Central memory CD4-positive, alpha-beta T cell (primary cell): ENCODE data around the gene PTPRT.
A peak's percentile ranks its signal among the peaks of the same experiment; 100 is the strongest.

Experiments
- DNase-seq: peaks from one replicate; pipeline ENCODE4 v3.0.0; 2022
- total RNA-seq, 3 experiments: gene quantifications; one replicate each; lab custom pipeline; 2026; lab: John Stamatoyannopoulos, UW

The PTPRT gene
- 0 to 0.19 (median 0) reads per million in 3 experiments for total RNA-seq

GRCh38 chr20:43189554-43190331, at the start of gene PTPRT:
TSS of gene PTPRT (minus strand) at chr20:43189906. CDS start at chr20:43189733, 173 bp downstream.
- no peak for DNase-seq

GRCh38 chr20:43238833-43239232, 49.1 kb upstream of the PTPRT start:
- no peak for DNase-seq

GRCh38 chr20:43238266-43238665, 48.6 kb upstream of the PTPRT start:
- no peak for DNase-seq

- DNase-seq, result no peak
Measured at GRCh38 chr20:43237651-43238168, 48.0 kb upstream of the PTPRT start.

GRCh38 chr20:43235998-43236397, 46.3 kb upstream of the PTPRT start:
- no peak for DNase-seq

DNA sequence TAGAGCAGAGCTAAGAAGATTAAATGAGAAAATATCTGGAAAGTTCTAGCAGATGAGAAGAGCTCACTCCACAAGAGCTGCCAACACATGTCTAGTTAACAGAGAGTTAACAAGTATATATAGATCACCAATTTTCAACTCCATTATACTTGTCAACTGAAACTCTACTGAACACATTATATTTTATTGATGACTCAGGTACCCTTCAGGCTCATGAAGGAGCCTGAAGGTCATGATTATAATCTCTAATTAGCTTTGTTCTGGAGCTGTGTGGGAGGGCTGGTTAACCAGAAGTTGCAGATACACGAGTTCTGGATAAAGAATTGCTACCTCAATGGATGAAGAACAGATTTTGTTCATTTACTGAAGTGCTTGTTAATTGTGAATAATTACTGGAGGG, 42.1 kb upstream of the PTPRT start:
- no peak for DNase-seq

DNA sequence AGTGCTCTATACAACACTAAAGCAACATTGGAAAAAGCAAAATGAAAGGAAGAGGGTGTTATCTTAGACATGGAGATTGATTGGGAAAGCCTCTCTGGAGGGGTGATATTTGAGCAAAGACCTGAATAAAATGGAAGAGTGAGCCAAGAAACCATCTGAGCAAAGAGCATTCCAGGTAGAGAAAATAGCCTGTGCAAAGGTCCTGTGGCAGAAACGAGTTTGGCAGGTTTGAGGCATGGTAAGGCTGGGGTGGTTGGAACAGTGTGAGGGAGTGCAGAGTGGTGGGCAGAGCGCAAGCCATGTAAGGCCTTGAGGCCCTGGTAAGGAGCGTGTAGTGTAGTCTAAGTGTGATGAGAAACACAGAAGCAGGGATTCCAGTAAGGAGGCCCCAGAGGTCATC, 40.0 kb upstream of the PTPRT start:
- DNase-seq, result no peak

- no peak for DNase-seq
Measured at GRCh38 chr20:43220612-43221011, 30.9 kb upstream of the PTPRT start.

DNA sequence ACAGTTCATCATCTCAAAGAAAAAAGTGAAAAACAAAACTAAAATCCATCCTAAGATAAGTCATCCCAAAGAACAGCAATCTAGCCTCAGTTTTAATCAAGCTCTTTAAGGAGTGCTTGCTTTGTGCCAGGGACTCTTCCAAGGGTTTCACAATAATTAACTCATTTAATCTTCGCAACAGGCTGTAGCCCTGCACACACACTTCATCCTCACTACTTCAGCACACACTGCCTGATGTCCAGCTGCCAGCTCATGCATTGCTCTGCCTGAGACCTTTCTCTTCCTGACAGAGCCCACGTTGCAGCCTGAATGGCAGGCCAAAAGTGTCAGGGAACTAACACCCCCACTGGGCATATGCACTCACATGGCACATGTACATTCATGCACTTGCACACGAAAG, 21.2 kb upstream of the PTPRT start:
- DNase-seq, result no peak

DNA sequence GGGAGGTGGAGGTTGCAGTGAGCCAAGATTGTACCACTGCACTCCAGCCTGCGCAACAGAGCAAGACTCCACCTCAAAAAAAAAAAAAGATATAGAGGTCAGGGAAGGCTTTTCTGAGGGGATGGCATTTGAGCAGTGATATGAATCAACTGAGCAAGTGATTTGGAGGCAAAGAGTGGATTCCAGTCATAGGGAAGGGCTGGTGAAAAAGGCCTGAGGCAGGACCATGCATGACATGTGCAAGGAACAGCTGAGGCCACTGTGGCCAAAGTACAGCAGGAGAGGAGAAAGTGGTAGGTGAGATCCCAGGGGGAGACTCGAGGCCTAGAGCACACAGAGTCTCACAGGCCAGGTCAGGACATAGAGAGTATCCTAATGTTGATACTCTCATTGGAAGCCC, 20.1 kb upstream of the PTPRT start:
- no peak for DNase-seq

DNA sequence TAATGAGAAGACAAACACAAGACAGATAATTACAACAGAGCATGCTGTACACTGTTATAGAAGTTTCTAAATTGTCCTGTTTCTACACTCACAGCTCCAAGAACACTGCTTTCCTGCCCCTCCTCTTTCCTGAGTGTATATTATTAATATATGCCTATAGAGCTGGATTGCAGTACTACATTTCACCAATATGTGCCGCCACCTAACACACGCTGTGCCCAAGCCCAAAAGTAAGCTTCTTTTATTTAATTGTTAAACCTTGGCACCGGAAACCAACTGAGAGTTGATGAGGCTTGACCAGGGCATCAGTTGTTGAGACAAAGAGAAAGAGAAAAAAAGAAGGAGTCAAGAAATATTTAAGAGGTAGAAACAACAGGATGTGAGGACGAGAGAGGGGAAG, 16.0 kb upstream of the PTPRT start:
- no peak for DNase-seq

DNA sequence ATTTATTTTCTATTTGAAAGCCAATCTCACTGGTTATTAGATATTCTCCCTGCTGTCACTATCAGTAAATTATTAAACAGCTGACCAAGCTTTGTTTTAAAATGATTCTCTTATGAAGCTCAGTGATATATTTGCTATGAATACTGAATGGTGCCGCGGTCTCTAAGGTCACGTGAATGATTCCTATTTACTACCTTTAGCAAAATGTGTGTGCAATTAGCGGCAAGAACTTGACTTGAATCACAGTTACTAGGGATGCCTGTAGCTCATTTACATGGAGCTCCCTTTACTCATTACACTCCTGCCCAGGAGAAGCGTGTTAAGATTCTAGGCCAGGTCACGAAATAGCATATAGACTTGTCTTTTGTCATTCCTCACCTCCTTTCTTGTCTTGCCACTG, 12.4 kb upstream of the PTPRT start:
- DNase-seq, result no peak

DNA sequence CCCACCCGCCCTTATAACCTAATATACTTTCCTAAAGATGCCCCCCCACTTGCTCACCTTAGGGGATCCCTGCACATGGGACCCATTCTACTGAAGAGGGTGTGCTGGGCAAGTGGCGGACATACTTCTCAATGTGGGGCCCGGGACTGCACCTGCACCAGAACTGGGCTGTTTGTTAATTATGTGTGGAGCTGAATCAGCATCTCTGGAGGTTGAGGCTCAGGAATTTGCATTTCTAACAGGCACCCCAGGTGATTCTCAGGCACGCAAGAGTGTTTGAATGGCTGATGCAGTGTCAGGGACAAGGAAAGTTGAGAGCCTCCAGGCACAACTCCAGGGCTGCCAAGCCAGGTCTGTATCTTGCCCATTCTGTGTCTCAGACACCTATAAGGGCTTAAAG, 8.9 kb upstream of the PTPRT start:
- no peak for DNase-seq

- DNase-seq, result no peak
Measured at GRCh38 chr20:43196243-43196642, 6.5 kb upstream of the PTPRT start.

GRCh38 chr20:43194137-43194536, 4.4 kb upstream of the PTPRT start:
- no peak for DNase-seq

DNA sequence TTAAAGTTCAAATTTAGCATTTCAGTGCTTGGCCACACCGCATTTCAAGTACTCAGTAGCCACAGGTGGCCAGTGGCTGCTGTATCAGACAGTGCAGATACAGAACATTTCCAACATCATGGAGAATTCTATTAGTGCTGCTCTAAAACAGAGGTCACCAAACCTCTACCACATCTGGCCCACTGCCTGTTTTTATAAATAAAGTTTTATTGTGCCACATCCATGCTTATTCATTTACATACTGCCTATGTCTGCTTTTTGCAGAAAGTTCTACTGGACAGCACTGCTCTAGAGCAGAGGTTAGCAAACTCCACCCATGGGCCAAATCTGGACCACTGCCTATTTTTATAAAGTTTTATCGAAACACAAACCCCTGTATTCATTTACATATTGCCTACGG, 3.7 kb upstream of the PTPRT start:
- no peak for DNase-seq

GRCh38 chr20:43191946-43192863, 2.5 kb upstream of the PTPRT start:
- no peak for DNase-seq

GRCh38 chr20:43191143-43191542, 1.4 kb upstream of the PTPRT start:
- DNase-seq, result no peak

DNA sequence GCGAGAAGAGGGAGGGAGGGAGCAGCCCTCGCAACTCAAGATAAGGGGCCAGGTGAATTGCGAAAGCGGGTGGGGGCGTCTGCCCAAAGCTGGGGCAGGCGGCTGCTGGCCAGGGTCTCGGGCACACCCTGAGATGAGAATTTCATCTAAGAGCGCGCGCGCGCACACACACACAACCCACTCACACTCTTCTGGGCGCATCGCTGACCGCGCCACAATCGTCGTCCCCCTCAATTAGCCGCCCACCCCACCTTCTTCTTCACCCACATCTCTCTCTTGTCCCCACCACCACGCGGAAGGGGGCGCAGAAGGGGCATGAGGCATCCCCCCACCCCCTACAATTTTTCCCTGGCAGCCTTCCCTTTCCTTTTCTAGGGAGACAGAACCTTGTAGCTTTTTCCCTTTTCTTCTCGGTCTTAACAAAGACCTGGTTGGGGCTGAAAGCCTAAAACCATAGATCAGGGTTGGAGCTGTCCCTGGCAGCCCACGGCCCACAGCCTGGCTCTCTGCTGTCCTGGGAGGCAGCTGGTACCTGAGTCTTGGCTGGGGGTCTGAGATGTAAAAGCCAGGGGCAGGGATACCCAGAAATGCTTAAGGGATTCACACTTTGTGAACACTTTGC, 737 bp upstream of the PTPRT start:
- no peak for DNase-seq

GRCh38 chr20:43188861-43189553, 699 bp downstream of the PTPRT start:
- no peak for DNase-seq

GRCh38 chr20:43188234-43188653, 1.5 kb downstream of the PTPRT start:
- DNase-seq, result no peak

- peak; percentile 21 for DNase-seq
Measured at GRCh38 chr20:43187476-43188233, 2.1 kb downstream of the PTPRT start.
